AG09319 (cell line): ENCODE results near the gene ZBTB7C.

Experiments used
- DNase-seq: peaks from one replicate; pipeline ENCODE4 v3.0.0-alpha.2; 2010; ENCODE audit warnings: low read depth; ENCODE audit errors: extremely low read depth
- TF ChIP-seq, protein P1 (sequence below): IDR thresholded peaks from 2 replicates; pipeline ENCODE4 v1.5.1; 2011; ENCODE audit warnings: low read depth, mild to moderate bottlenecking, inconsistent platforms, low read length, moderate library complexity

The ZBTB7C gene

DNA sequence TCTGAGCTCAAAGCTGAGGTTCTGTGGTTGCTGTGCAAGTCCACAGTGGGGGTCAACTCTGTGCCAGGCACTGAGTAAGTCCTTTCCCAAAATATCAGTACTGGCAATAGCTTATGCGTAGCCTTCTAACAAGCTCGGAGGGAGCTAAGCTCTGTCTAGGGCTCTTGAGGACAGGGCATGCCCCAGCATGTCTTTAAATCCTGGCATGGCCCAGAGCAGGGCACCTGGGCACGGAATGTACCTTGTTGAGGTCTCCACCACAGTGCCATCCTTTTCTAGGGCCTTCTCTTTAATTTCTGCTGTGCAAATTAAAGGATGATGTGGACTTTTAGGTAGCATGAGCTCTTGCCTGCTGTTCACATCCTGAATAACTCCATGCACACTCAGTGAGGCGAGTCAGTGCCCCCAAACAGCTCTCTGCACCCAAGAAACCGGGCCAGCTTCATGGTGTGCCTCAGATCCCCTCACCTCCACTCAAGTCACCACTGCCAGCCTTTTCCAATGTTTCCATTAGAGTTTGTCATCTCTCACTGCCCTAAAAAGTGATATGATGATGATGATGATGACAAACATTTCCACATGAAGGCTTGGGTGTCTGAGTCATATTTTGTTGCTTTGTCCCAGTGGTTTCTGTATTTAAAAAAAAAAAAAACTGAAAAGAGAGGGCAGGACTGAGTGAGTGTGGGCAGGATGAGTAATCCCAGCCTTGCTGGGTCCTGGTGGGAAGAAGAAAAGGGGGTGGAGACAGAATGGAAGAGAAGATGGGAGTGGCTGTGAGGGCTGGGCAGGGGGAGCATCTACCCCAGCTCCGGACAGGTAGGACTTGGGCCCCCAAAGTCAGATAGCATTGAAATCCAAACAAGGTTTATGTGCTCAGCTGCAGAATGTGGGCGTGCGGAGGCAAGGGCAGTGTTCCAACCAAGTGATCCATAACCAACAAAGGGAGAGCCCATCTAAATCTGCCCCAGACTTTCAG is 78.9 kb downstream of the ZBTB7C start:
- DNase-seq: peak; percentile 24
- TF ChIP-seq, protein P1, sequence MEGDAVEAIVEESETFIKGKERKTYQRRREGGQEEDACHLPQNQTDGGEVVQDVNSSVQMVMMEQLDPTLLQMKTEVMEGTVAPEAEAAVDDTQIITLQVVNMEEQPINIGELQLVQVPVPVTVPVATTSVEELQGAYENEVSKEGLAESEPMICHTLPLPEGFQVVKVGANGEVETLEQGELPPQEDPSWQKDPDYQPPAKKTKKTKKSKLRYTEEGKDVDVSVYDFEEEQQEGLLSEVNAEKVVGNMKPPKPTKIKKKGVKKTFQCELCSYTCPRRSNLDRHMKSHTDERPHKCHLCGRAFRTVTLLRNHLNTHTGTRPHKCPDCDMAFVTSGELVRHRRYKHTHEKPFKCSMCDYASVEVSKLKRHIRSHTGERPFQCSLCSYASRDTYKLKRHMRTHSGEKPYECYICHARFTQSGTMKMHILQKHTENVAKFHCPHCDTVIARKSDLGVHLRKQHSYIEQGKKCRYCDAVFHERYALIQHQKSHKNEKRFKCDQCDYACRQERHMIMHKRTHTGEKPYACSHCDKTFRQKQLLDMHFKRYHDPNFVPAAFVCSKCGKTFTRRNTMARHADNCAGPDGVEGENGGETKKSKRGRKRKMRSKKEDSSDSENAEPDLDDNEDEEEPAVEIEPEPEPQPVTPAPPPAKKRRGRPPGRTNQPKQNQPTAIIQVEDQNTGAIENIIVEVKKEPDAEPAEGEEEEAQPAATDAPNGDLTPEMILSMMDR: no peak

DNA sequence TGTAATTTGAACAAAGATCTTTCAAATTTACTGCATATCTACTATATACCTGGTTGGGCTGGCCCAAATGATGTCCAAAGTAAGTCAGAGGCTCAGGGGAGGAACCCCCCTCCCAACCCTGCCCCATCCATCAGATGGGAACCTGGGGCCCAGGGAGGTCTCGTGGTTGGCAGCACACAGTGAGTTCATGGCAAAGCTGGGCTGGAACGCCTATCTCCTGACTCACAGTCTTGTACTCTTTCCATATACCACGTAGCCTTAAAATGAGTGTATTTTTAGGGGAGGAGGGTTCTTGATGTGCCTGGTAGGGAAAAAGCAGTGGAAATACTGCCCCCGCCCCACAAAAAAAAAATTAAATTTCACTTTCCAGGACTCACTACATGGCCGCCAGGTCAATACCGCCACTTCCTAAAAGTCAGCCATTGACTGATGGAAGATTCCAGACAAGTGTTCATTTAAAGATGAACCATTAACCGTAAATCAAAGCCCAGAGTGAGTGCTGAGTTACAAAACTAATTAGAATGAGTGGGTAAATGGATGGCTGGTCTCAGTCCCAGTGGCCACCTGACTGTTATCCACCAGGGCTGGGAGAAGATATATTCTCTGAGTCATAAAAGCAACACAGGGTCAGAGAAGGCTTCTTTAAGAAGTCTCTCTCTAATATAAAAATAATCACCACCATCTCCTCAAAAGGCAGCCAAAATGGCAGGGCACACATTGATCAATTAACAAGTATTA is 80.5 kb downstream of the ZBTB7C start:
- no peak for DNase-seq
- TF ChIP-seq, protein P1: no peak

DNA sequence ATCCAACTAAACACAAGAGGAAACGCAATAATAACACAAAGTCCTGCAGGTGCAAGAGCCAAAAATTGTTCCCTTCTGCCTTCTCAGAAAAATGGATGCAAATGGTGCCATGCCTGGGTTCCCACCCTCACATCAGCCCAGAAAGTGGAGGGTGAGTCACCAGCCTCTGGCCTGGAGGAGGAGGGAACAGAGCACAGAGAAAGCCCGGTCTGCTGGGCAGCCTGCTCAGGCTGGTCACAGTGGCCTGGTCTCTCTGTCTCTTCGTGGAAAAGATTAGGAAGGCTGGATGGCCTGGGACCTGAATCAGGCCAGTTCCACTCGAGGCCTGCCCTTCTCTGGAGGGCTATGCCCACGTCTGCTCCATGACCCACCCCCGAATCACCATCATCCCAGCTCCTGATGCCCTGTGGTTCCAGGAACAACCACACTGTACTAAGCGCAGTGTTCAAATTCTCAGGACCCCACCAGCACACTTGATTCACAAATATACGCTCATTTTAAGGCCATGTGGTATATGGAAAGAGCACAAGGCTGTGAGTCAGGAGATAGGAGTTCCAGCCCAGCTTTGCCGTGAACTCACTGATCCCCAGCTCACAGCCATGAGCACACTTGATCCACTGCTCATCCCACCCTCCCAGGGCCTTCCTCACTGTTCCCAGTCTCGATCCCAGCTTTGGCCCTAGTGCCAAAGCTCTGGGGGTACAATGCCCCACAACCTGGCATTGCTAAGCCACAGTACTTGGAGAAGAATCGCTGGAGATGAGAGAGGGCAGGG is 82.1 kb downstream of the ZBTB7C start:
- DNase-seq: no peak
- TF ChIP-seq, protein P1: no peak

DNA sequence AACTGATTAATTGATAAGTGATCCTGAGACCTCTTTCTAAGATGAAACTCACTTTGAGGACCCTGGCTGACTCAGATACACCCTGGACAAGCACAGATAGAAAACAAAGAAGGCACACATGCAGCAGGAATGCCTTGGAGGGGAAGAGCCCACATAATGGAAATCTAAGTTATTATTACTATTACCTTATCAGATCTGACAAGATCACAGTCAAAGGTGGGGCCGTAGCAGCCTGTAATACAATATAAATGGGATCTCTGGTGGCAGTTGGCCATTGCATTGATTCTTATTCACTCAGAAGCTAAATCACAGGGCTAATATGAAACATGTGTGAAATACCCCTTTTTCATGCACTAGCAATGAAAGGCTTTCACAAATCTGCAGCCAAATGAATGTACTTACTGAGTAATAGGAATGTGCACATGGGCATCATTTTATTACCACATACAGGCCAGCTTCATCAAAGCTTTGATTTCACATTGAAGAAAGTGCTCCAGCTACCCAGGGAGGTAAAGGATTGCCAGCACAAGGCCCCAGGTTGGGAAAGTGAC is 84.0 kb downstream of the ZBTB7C start:
- DNase-seq: no peak
- TF ChIP-seq, protein P1: no peak

DNA sequence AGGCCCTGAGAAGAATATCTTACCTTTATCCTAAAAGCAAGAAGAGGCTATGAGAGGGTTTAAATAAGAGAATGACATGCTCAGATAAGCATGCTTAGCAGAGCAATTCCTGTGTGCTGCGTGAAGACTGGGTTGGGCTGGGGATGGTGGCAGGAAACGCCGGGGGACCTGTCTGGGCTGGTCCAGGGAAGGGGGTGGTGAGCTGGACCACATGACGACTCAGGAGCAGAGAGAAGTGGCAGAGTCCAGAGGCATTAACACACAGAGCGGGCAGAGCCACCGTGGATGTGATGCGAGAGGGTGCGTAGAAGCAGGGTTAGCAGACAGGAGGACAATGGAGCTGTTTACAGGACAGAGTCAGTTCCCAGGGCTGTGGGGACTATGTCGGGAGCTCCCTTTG is 84.5 kb downstream of the ZBTB7C start:
- DNase-seq: no peak
- TF ChIP-seq, protein P1: no peak

DNA sequence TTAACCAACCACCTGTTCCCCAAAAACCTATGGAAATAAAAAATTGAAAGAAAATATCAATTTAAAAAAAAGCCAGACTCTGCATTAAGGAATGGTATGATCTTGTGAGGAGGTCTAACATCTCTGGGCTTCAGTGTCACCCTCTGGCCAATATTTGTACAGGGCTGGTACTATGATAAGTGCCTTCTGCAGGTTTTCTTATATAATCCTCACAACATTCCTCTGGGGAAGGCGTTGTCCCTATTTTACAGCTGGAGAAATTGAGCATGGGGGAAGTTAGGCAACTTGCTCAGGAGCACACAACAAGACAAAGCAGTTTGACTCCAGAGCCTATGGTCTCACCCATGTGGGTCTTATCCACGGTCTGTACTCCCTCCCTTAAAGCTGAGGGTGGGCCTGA is 86.0 kb downstream of the ZBTB7C start:
- DNase-seq: no peak
- TF ChIP-seq, protein P1: no peak
